HUES48 (cell line): ENCODE measurements around the gene PDE8B.

ENCODE experiments used
- H3K27ac ChIP-seq: one replicate; pipeline ENCODE4 v1.7.0; 2013; ENCODE audit warnings: low read depth, low read length, inconsistent platforms
- H3K27me3 ChIP-seq: 2 replicates; pipeline ENCODE4 v1.6.1; 2013; ENCODE audit warnings: mild to moderate bottlenecking, low read length; ENCODE audit not compliant: control insufficient read depth, insufficient read depth
- H3K36me3 ChIP-seq: 2 replicates; pipeline ENCODE4 v1.6.1; 2013; ENCODE audit warnings: low read length; ENCODE audit not compliant: control insufficient read depth, insufficient read depth
- H3K4me1 ChIP-seq: 2 replicates; pipeline ENCODE4 v1.6.1; 2013; ENCODE audit warnings: mild to moderate bottlenecking, low read length; ENCODE audit not compliant: control insufficient read depth, insufficient read depth
- H3K4me3 ChIP-seq: 2 replicates; pipeline ENCODE4 v1.5.1; 2013; ENCODE audit warnings: mild to moderate bottlenecking, low read depth, low read length
- H3K9ac ChIP-seq: 2 replicates; pipeline ENCODE4 v1.6.1; 2013; ENCODE audit warnings: mild to moderate bottlenecking, low read depth, low read length, moderate library complexity
- H3K9me3 ChIP-seq: 2 replicates; pipeline ENCODE4 v1.6.1; 2013; ENCODE audit warnings: low read length; ENCODE audit not compliant: control insufficient read depth, insufficient read depth

PDE8B gene

GRCh38 chr5:77354454-77354853, 144.0 kb downstream of the PDE8B start:
- Histone ChIP-seq H3K4me3 (no peak overlapping the region), H3K27ac (no peak overlapping the region), H3K27me3 (no peaks in the 10 kb centered on the region), H3K4me1 (no peaks in the 10 kb centered on the region), H3K36me3 (no peaks in the 10 kb centered on the region), H3K9me3 (no peaks in the 10 kb centered on the region), H3K9ac (no peak overlapping the region)

DNA sequence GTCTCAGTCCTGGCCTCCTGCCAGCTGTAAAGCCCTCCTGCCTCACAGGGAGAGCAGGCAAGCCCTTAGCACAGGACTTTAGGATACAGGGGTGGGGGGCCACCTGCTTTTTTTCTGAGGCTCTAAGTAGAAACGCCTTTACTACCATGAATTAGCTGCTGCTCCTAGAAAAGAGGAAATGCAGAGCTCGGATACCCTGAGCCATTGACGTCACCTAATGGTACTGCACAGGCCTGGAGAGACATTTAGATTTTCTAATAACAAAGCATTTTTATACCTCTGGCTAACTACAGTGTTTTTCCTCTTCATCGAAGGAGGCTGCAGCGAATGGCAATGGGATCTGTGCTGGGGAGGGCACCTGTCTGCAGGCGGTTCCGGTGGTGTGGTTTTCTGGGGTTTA, 144.6 kb downstream of the PDE8B start:
- no peaks in the 10 kb centered on the region for H3K36me3 ChIP-seq
- no peak overlapping the region for H3K9ac ChIP-seq
- no peak overlapping the region for H3K4me3 ChIP-seq
- H3K27me3 ChIP-seq, result no peaks in the 10 kb centered on the region
- H3K4me1 ChIP-seq, result no peaks in the 10 kb centered on the region
- H3K9me3 ChIP-seq, result no peaks in the 10 kb centered on the region
- no peak overlapping the region for H3K27ac ChIP-seq

GRCh38 chr5:77355751-77356150, 145.3 kb downstream of the PDE8B start:
- Histone ChIP-seq H3K9ac (no peak overlapping the region), H3K4me3 (no peak overlapping the region), H3K27ac (no peak overlapping the region)

GRCh38 chr5:77356740-77357139, 146.3 kb downstream of the PDE8B start:
- no peak overlapping the region for H3K9ac ChIP-seq
- H3K27me3 ChIP-seq, result no peaks in the 10 kb centered on the region
- H3K4me1 ChIP-seq, result no peaks in the 10 kb centered on the region
- no peak overlapping the region for H3K4me3 ChIP-seq
- no peaks in the 10 kb centered on the region for H3K9me3 ChIP-seq
- H3K27ac ChIP-seq, result no peak overlapping the region
- H3K36me3 ChIP-seq, result no peaks in the 10 kb centered on the region

More at GRCh38 chr5:77355751-77356150, 145.3 kb downstream of the PDE8B start:
- no peaks in the 10 kb centered on the region for H3K4me1 ChIP-seq
- no peaks in the 10 kb centered on the region for H3K27me3 ChIP-seq
- no peaks in the 10 kb centered on the region for H3K9me3 ChIP-seq
- no peaks in the 10 kb centered on the region for H3K36me3 ChIP-seq

DNA sequence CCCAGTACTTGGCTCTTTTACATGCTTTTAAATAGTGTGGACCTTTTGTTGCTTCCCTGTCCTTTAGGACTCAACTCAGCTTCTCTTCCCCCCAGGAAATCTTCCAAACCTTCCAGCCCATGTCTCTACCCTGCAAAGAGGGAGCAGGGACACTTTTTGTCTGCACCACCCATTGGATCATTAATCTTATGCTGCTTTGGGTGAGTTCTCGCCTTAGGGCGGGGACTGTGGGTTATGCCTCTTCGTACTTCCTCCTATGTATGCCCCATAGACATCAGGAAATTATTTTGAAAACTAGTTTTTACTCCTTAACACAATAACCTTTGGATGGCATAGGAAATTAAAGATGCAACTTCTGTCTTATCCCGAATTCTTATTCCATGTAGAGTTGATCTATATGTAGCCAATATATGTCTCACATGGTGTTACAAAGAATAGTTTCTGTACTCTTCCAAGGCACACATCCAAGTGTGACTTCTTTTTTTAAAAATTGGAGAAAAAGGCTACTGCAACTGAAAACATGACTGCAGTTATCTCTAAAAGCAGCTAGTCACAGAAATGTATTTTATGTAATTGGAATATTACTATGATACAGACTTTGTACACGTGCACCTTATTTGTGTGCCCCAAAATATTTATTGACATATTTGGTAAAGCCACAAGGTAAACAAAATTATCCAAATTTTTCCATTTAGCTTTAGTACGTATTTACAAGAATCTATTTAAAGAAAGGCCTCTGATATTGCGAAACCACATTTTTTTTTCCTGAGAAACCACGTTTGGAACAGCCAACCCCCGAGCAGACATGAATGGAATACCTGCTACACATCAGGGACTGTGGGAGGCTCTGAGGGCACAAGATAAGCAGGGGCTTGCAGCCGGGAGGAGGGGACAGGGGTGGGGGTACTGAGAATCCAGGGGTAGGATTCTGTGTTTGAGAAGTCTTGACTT, 148.1 kb downstream of the PDE8B start:
- H3K4me1 ChIP-seq, result no peaks in the 10 kb centered on the region
- H3K27me3 ChIP-seq, result no peaks in the 10 kb centered on the region
- H3K27ac ChIP-seq, result no peak overlapping the region
- H3K9me3 ChIP-seq, result no peaks in the 10 kb centered on the region
- no peak overlapping the region for H3K4me3 ChIP-seq
- H3K36me3 ChIP-seq, result no peaks in the 10 kb centered on the region
- no peak overlapping the region for H3K9ac ChIP-seq

DNA sequence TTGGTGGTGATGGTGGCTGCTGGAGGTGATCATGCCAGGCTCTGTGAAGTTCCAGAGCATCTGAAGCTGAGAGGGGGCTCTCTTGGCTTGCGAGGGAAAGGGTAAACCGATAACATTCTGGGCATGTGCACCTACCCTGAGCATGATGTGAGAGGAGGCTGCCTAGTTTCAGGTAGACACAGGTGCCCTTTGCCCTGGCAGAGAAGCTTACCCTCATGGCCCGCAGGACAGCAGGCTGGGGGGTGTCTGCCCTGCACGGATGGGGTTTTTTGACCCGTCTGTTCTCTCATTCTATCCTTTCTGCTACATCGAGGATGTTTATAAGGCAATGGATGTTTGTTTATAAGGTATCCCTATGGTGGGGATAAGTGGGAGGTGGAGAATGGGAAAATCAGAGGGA, 148.8 kb downstream of the PDE8B start:
- no peak overlapping the region for H3K4me3 ChIP-seq
- H3K4me1 ChIP-seq, result no peaks in the 10 kb centered on the region
- no peak overlapping the region for H3K9ac ChIP-seq
- no peaks in the 10 kb centered on the region for H3K27me3 ChIP-seq
- H3K36me3 ChIP-seq, result no peaks in the 10 kb centered on the region
- no peaks in the 10 kb centered on the region for H3K9me3 ChIP-seq
- no peak overlapping the region for H3K27ac ChIP-seq

- Histone ChIP-seq H3K4me3 (no peak overlapping the region), H3K27ac (no peak overlapping the region), H3K9ac (no peak overlapping the region), H3K27me3 (no peaks in the 10 kb centered on the region), H3K4me1 (no peaks in the 10 kb centered on the region), H3K9me3 (no peaks in the 10 kb centered on the region), H3K36me3 (no peaks in the 10 kb centered on the region)
These were observed 149.9 kb downstream of the PDE8B start for GRCh38 chr5:77360381-77360780.

DNA sequence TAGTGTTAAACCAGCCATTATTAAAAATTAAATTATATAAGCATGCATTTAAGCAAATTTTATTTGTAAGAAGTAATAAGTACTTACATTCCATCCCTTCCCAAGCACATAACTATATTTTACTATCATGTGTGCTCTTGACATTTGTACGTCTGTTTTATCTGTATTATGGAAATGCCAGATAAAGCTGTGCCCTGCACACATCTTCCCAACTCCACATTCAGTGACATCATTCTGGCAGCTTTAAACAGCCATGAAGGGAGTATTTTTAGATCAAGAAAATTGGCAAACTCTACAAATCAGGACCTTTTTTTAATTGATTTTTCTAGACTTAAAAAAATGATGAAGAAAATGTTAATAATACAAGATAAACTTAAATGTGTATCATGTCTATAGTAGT, 150.5 kb downstream of the PDE8B start:
- H3K4me1 ChIP-seq, result no peaks in the 10 kb centered on the region

GRCh38 chr5:77366717-77367500, 156.4 kb downstream of the PDE8B start:
- no peaks in the 10 kb centered on the region for H3K9me3 ChIP-seq
- no peaks in the 10 kb centered on the region for H3K27me3 ChIP-seq
- no peak overlapping the region for H3K9ac ChIP-seq
- H3K4me3 ChIP-seq, result no peak overlapping the region
- H3K4me1 ChIP-seq, result no peaks in the 10 kb centered on the region
- no peak overlapping the region for H3K27ac ChIP-seq
- H3K36me3 ChIP-seq, result no peaks in the 10 kb centered on the region

More for the DNA sequence above, 150.5 kb downstream of the PDE8B start:
- H3K27me3 ChIP-seq, result no peaks in the 10 kb centered on the region
- H3K4me3 ChIP-seq, result no peak overlapping the region
- no peak overlapping the region for H3K27ac ChIP-seq
- H3K9ac ChIP-seq, result no peak overlapping the region
- H3K36me3 ChIP-seq, result no peaks in the 10 kb centered on the region
- no peaks in the 10 kb centered on the region for H3K9me3 ChIP-seq

DNA sequence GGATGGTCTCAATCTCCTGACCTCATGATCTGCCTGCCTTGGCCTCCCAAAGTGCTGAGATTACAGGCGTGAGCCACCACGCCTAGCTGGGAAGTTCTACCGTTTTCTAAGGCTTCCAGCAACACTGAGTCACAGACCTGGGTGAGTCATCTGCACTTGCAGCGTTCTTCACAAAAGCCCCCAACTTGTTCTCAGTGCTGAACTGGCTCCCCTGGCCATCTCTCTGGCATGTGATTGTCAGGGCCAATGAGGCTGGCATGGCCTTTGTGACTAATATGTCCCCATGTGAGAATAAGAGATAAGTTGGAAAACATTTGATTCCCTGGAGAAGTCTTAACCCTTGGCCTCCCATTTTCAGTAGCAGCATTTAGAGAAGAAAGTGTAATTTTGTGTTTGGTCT, 157.3 kb downstream of the PDE8B start:
- Histone ChIP-seq H3K9me3 (no peaks in the 10 kb centered on the region), H3K4me3 (no peak overlapping the region), H3K9ac (no peak overlapping the region), H3K36me3 (no peaks in the 10 kb centered on the region), H3K27ac (no peak overlapping the region), H3K27me3 (no peaks in the 10 kb centered on the region), H3K4me1 (no peaks in the 10 kb centered on the region)

DNA sequence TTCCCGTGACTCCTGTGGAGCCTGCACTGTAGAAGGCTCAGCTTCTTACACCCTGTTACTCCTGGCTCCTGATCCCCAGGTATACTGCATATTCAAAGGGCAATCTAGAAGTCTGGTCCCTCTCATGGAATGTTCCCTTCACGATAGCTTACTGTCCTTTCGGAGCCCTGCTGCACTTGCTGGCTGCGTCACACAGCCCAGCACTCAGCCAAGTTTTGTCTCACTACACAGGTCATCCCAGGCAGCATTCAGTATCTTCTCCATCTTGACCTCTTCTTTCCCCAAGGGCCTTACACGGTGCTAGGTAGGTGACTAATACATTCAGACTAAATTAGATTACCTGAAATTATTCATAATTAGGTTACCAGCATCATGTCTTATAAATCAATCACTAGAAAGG, 157.9 kb downstream of the PDE8B start:
- Histone ChIP-seq H3K9ac (no peak overlapping the region), H3K27me3 (no peaks in the 10 kb centered on the region), H3K36me3 (no peaks in the 10 kb centered on the region), H3K9me3 (no peaks in the 10 kb centered on the region), H3K4me1 (no peaks in the 10 kb centered on the region), H3K4me3 (no peak overlapping the region), H3K27ac (no peak overlapping the region)
